Endothelial cell of umbilical vein (primary cell): Measurements from ENCODE around the gene ZNF425. TPM values are rescaled to one million over a fixed set of nuclear protein-coding genes. Genes with fewer than 3 reads are reported as not detected.

ENCODE experiments used
- BruUV-seq: library from RNA; stranded (reverse); fragments of 400-500 nt; replicated peaks from 2 replicates; lab custom pipeline; 2021; lab: Mats Ljungman, UMichigan
- CTCF ChIA-PET: fragments of 300-600, 350-600 bp; sonication (Branson Sonifier 250); formaldehyde crosslinking; loops from one replicate; lab custom pipeline; 2021; ENCODE audit warnings: antibody characterized with exemption, inconsistent platforms; lab: Charles Lee
- POLR2A ChIA-PET: fragments of 300-600, 350-600 bp; sonication (Branson Sonifier 250); formaldehyde crosslinking; loops from one replicate; lab custom pipeline; 2021; ENCODE audit warnings: antibody characterized with exemption, inconsistent platforms; lab: Charles Lee
- DNase-seq: peaks from one replicate; pipeline ENCODE4 v3.0.0-alpha.2; 2011; ENCODE audit warnings: low read depth, low spot score
- FAIRE-seq: peaks from 2 replicates; lab custom pipeline; 2011; peaks lifted over from hg19 to GRCh38; lab: Jason Lieb, UNC
- H2AFZ ChIP-seq: 2 replicates; pipeline ENCODE4 v1.6.0; 2012; ENCODE audit warnings: low read depth, low read length, control low read depth, inconsistent platforms
- H3K27ac ChIP-seq: 2 replicates; pipeline ENCODE4 v1.5.1; 2011; ENCODE audit warnings: low read depth, mild to moderate bottlenecking, control low read depth, low read length, moderate library complexity; ENCODE audit not compliant: insufficient read depth
- H3K27me3 ChIP-seq, 2 experiments: 2 replicates each; pipeline versions ENCODE4 v1.6.0 to v1.6.1; 2011; ENCODE audit warnings: low read length in 2 of 2, mixed read lengths in 1 of 2; ENCODE audit not compliant: control insufficient read depth in 2 of 2, insufficient read depth in 2 of 2
- H3K36me3 ChIP-seq, 2 experiments: 2 replicates in 1 of 2; 3 replicates in 1 of 2; pipeline ENCODE4 v1.5.1; 2011; ENCODE audit warnings: low read length in 2 of 2, mild to moderate bottlenecking in 1 of 2, moderate library complexity in 1 of 2; ENCODE audit not compliant: control insufficient read depth in 2 of 2, insufficient read depth in 2 of 2; ENCODE audit errors: extremely low read depth in 1 of 2
- H3K4me1 ChIP-seq: 3 replicates; pipeline ENCODE4 v1.5.1; 2011; ENCODE audit warnings: mild to moderate bottlenecking, low read length; ENCODE audit not compliant: control insufficient read depth, insufficient read depth; ENCODE audit errors: extremely low read depth
- H3K4me2 ChIP-seq: 2 replicates; pipeline ENCODE4 v1.6.1; 2011; ENCODE audit warnings: low read length, control low read depth, mixed read lengths; ENCODE audit not compliant: insufficient read depth
- H3K4me3 ChIP-seq, 3 experiments: fragments of 200-600 bp in 1 of 3; sonication (generic), shearing (Covaris generic) in 1 of 3; replicated peaks in 1 of 3; 2 replicates each; pipeline ENCODE4 v1.5.1; 2011 to 2016; ENCODE audit warnings: control low read depth in 3 of 3, low read length in 3 of 3, mild to moderate bottlenecking in 2 of 3, inconsistent platforms in 1 of 3, low read depth in 1 of 3, moderate library complexity in 1 of 3; ENCODE audit not compliant: insufficient read depth in 1 of 3
- H3K79me2 ChIP-seq: 2 replicates; pipeline ENCODE4 v1.6.0; 2012; ENCODE audit warnings: low read length, inconsistent platforms; ENCODE audit not compliant: control insufficient read depth, insufficient read depth
- H3K9ac ChIP-seq: replicated peaks from 2 replicates; pipeline ENCODE3; 2011; ENCODE audit warnings: low read length, control low read depth; ENCODE audit not compliant: insufficient read depth; ENCODE audit errors: extremely low read depth
- H3K9me1 ChIP-seq: replicated peaks from 3 replicates; pipeline ENCODE4 v1.6.0; 2011; ENCODE audit warnings: mild to moderate bottlenecking, low read length; ENCODE audit not compliant: control insufficient read depth, insufficient read depth; ENCODE audit errors: extremely low read depth
- H3K9me3 ChIP-seq: replicated peaks from 2 replicates; pipeline ENCODE4 v1.5.1; 2012; ENCODE audit warnings: low read length, inconsistent platforms; ENCODE audit not compliant: control insufficient read depth, insufficient read depth
- H4K20me1 ChIP-seq: replicated peaks from 2 replicates; pipeline ENCODE3; 2011; ENCODE audit warnings: mild to moderate bottlenecking, low read length; ENCODE audit not compliant: control insufficient read depth, insufficient read depth; ENCODE audit errors: extremely low read depth
- CTCF ChIP-seq, 2 donors: IDR thresholded peaks; 1 replicate in 1 of 2; 2 replicates in 1 of 2; pipeline ENCODE4 v1.5.1; 2011; ENCODE audit warnings: low read length in 2 of 2, mild to moderate bottlenecking in 2 of 2, moderate library complexity in 2 of 2, control low read depth in 1 of 2, inconsistent platforms in 1 of 2, low read depth in 1 of 2; ENCODE audit not compliant: insufficient read depth in 1 of 2; ENCODE audit errors: extremely low read depth in 1 of 2
- EZH2 ChIP-seq: IDR thresholded peaks from 2 replicates; pipeline ENCODE4 v1.6.1; 2012; ENCODE audit warnings: borderline replicate concordance, low read depth, mild to moderate bottlenecking, moderate library complexity, low read length, inconsistent platforms; ENCODE audit not compliant: severe bottlenecking
- FOS ChIP-seq: IDR thresholded peaks from 2 replicates; pipeline ENCODE4 v1.6.1; 2011; ENCODE audit warnings: mild to moderate bottlenecking, low read length, moderate library complexity, borderline replicate concordance; ENCODE audit not compliant: insufficient read depth
- GATA2 ChIP-seq: IDR thresholded peaks from 2 replicates; pipeline ENCODE4 v1.7.0; 2011; ENCODE audit warnings: low read depth, mild to moderate bottlenecking, moderate library complexity, mixed read lengths, low read length; ENCODE audit not compliant: insufficient read length, insufficient read depth
- JUN ChIP-seq: IDR thresholded peaks from 2 replicates; pipeline ENCODE4 v1.6.1; 2011; ENCODE audit warnings: borderline replicate concordance, low read depth; ENCODE audit not compliant: insufficient read length, insufficient read depth
- MAX ChIP-seq: IDR thresholded peaks from 2 replicates; pipeline ENCODE4 v1.6.1; 2011; ENCODE audit not compliant: insufficient read depth, insufficient read length
- MYC ChIP-seq: IDR thresholded peaks from one replicate; pipeline ENCODE4 v1.6.1; 2011; ENCODE audit warnings: mild to moderate bottlenecking, low read depth, low read length
- POLR2A ChIP-seq: IDR thresholded peaks from 2 replicates; pipeline ENCODE4 v1.6.1; 2012; ENCODE audit warnings: low read depth, mild to moderate bottlenecking, control low read depth, low read length
- POLR2AphosphoS5 ChIP-seq: IDR thresholded peaks from 2 replicates; pipeline ENCODE4 v1.6.1; 2012; ENCODE audit warnings: low read depth, mild to moderate bottlenecking, control low read depth, low read length, moderate library complexity; ENCODE audit not compliant: insufficient read depth
- dilution Hi-C: fragments of 300-500 bp; cut with MboI; formaldehyde crosslinking; loops from one replicate; pipeline ENCODE4 v1.15.0; 2019; ENCODE audit warnings: low sequenced_read_pairs; ENCODE audit not compliant: extremely low pct_ligation_motif_present
- intact Hi-C: fragments of 100-400 bp; cut with micrococcal nuclease; formaldehyde crosslinking; loops from one replicate; pipeline ENCODE4 v1.10.0; 2022
- polyA plus RNA-seq, 4 experiments: library from polyadenylated mRNA; depleted of rRNA in 3 of 4; stranded (reverse) in 3 of 4; unstranded in 1 of 4; fragments of >200 nt; gene quantifications; 2 replicates each; pipeline versions ENCODE4 v1.2.1 to v1.2.3, GENCODE V29; 2011 to 2012; ENCODE audit warnings: missing spikeins in 1 of 4
- total RNA-seq: library from RNA; stranded (reverse); gene quantifications from 2 replicates; pipeline ENCODE4 v1.2.3, GENCODE V29; 2021

Gene ZNF425
- total and polyA plus RNA-seq, 2 donors (not counting 3 experiments of a cell fraction or from before 2014, with no cell fraction given) = 0.68 to 0.93 TPM

GRCh38 chr7:149060156-149060555 lies 66.0 kb downstream of the ZNF425 start:
- POLR2A ChIA-PET = interaction anchor here (0.7 kb wide), 2 partner anchors 17 to 123 kb away, joined by 6 to 9 read pairs; no protein-coding TSS in a partner anchor
- no peaks in the 10 kb centered on the region for H3K79me2 ChIP-seq
- dilution Hi-C loops = no loop called here
- H3K36me3 ChIP-seq = no peaks in the 10 kb centered on the region
- intact Hi-C loops = no loop called here
- H3K4me2 ChIP-seq = no peak overlapping the region
- H3K4me1 ChIP-seq = peaks cover 7% of the 10 kb centered on the region
- no peak for FAIRE-seq
- H2AFZ ChIP-seq = no peak overlapping the region
- H3K9ac ChIP-seq = no peak overlapping the region
- CTCF ChIA-PET = interaction anchor here (1.4 to 2.6 kb wide), 2 partner anchors 12 to 55 kb away, joined by 3 to 6 read pairs; no protein-coding TSS in a partner anchor
- no TSS peak for BruUV-seq
- H3K9me1 ChIP-seq = no peaks in the 10 kb centered on the region
- H4K20me1 ChIP-seq = no peaks in the 10 kb centered on the region
- no peak for TF ChIP-seq GATA2
- no peak for TF ChIP-seq EZH2
- no peak for TF ChIP-seq CTCF (IDR thresholded peaks at IDR 0.05; ENCODE audit: extremely low read depth in 1 of 2, insufficient read depth in 1 of 2, low read depth in 1 of 2, low read length in 2 of 2)
- TF ChIP-seq MAX = no peak
- no peak for TF ChIP-seq POLR2AphosphoS5
- no peak for TF ChIP-seq MYC
- no peak for TF ChIP-seq POLR2A
- no peak for TF ChIP-seq JUN
- no peak for TF ChIP-seq FOS
- H3K4me3 ChIP-seq = no peak overlapping the region
- no peak overlapping the region for H3K27ac ChIP-seq
- H3K9me3 ChIP-seq = no peaks in the 10 kb centered on the region
- DNase-seq = no peak
- no peaks in the 10 kb centered on the region for H3K27me3 ChIP-seq
